HT1080 (cell line): Measurements from ENCODE around the gene SWAP70. TPM values are rescaled to one million over a fixed set of nuclear protein-coding genes. Genes with fewer than 3 reads are reported as not detected.

Experiments used
- DNase-seq: peaks from one replicate; pipeline ENCODE4 v3.0.0-alpha.2; 2015; ENCODE audit warnings: low read depth
- total RNA-seq: library from RNA; depleted of rRNA; stranded (reverse); fragments of >200 nt; shearing (Covaris generic); gene quantifications from 2 replicates; pipeline ENCODE4 v1.2.3, GENCODE V29; 2014

The SWAP70 gene
- total RNA-seq, 1 experiment from 2014 or later: 20.4 TPM

- DNase-seq: no peak
These were observed 110.2 kb downstream of the SWAP70 start for GRCh38 chr11:9774109-9774508.

GRCh38 chr11:9774591-9775397, 110.9 kb downstream of the SWAP70 start:
- peak; percentile 75 for DNase-seq

- no peak for DNase-seq
These were observed 111.5 kb downstream of the SWAP70 start for GRCh38 chr11:9775398-9775779.

GRCh38 chr11:9776203-9776602, 112.3 kb downstream of the SWAP70 start:
- DNase-seq: no peak

- no peak for DNase-seq
These were observed 113.2 kb downstream of the SWAP70 start for GRCh38 chr11:9777066-9777465.

GRCh38 chr11:9777525-9777924, 113.6 kb downstream of the SWAP70 start:
- DNase-seq: no peak

GRCh38 chr11:9780929-9781328, 117.1 kb downstream of the SWAP70 start:
- DNase-seq: no peak

GRCh38 chr11:9783986-9784385, 120.1 kb downstream of the SWAP70 start:
- no peak for DNase-seq

- DNase-seq: no peak
These were observed 120.9 kb downstream of the SWAP70 start for GRCh38 chr11:9784602-9785315.

GRCh38 chr11:9787260-9787659, 123.4 kb downstream of the SWAP70 start:
- no peak for DNase-seq

- peak; percentile 60 for DNase-seq
These were observed 124.2 kb downstream of the SWAP70 start for GRCh38 chr11:9787981-9788521.

- DNase-seq: no peak
These were observed 126.0 kb downstream of the SWAP70 start for GRCh38 chr11:9789910-9790309.

GRCh38 chr11:9790703-9791102, 126.8 kb downstream of the SWAP70 start:
- DNase-seq: no peak

- DNase-seq: no peak
These were observed 132.4 kb downstream of the SWAP70 start for GRCh38 chr11:9796266-9796665.

GRCh38 chr11:9796854-9797253, 133.0 kb downstream of the SWAP70 start:
- DNase-seq: no peak

GRCh38 chr11:9797300-9797699, 133.4 kb downstream of the SWAP70 start:
- DNase-seq: no peak

GRCh38 chr11:9799886-9800285, 136.0 kb downstream of the SWAP70 start:
- DNase-seq: peak; percentile 6

- no peak for DNase-seq
These were observed 138.5 kb downstream of the SWAP70 start for GRCh38 chr11:9802291-9802861.
